Left ventricle myocardium superior (tissue), 1 donor: ENCODE data around the gene PLXNA2. TPM values are rescaled to one million over a fixed set of nuclear protein-coding genes. Genes with fewer than 3 reads are reported as not detected.

Experiments
- ATAC-seq: fragments of 200-7000 bp; cut with Tn5 transposase; one replicate; pipeline ENCODE4 v1.9.1; 2020; ENCODE audit warnings: mild to moderate bottlenecking, moderate library complexity
- DNase-seq: peaks from one replicate; pipeline ENCODE4 v3.0.0-alpha.2; 2020
- intact Hi-C: fragments of 100-400 bp; cut with micrococcal nuclease; formaldehyde crosslinking; loops from one replicate; pipeline ENCODE4 v1.11.0; 2022
- long read RNA-seq: library from polyadenylated mRNA; unstranded; transcript quantifications from one replicate; pipeline ENCODE4 v2.0.0, GENCODE V29; 2021
- total RNA-seq: library from RNA; stranded (reverse); fragmentation: NEBNext Ultra II Directional; extraction: Animal tissue kit (Norgen Biotek cat#: 25700); gene quantifications from one replicate; pipeline ENCODE4 v1.2.1, GENCODE V29; 2021
- donor health status: DM: no; HTN: yes; CAD: no; lungs with severe emphysema.

PLXNA2 gene
- total RNA-seq: 12.1 TPM
- long read RNA-seq, partial matches to known transcripts: 6 of 8 reads
- long read RNA-seq, other reads (novel, unspliced or antisense): 1 of 8 reads

- DNase-seq: peak; percentile 90
- peak; percentile 87 for ATAC-seq
- intact Hi-C loops: loop anchor here (10.0 kb wide), 2 partner anchors 109 to 219 kb away; no protein-coding TSS in a partner anchor
Measured at GRCh38 chr1:208243967-208244916, at the start of gene PLXNA2. Gene PLXNA2, minus strand, starts transcription at chr1:208244384. Its CDS starts 26,462 bp downstream, at chr1:208217922.

DNA sequence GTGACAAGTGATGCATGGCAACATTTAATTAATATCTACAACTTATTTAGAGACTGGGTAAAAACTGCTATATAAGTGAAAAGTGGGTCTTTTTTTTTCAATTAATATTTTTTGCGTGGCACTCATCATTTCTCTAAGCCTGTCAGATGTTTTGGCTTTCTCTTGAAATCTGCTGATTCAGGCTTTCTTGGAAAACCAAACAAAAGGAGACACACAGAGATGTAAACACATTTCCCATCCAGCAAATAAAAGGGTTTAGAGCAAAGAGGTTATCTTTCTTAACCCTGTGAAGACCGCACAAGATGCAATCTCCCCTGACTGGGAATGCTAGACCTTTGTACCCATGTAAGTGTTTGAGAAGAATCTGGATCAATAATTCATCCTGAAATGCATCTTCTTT is 48.7 kb upstream of the PLXNA2 start:
- intact Hi-C loops: no loop called here
- ATAC-seq (no peak), DNase-seq (no peak)

GRCh38 chr1:208291923-208292711 is 47.9 kb upstream of the PLXNA2 start:
- intact Hi-C loops: no loop called here
- ATAC-seq (no peak), DNase-seq (no peak)

GRCh38 chr1:208291129-208291528 is 46.9 kb upstream of the PLXNA2 start:
- no peak for ATAC-seq

GRCh38 chr1:208289716-208290115 is 45.5 kb upstream of the PLXNA2 start:
- intact Hi-C loops: no loop called here

More at GRCh38 chr1:208291129-208291528, 46.9 kb upstream of the PLXNA2 start:
- intact Hi-C loops: no loop called here
- DNase-seq: no peak

DNA sequence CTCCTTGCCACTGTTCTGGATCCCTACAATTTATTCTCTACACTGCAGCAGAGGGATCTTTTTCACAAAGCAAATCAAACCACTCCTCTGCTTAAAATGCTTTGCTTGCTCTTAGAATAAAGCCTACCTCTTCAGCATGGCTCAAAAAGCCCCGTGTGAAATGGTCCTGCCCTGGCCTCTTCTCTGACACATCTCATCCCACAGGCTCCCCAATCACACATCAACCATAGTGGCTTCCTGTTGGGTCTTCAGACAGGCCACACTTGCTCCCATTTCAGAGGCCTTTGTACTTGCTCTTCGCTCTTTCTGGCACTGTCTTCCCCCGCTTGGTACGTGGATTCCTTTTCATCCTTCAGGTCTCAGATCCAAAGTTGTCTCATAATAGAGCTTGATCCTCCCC is 44.3 kb upstream of the PLXNA2 start:
- DNase-seq (no peak), ATAC-seq (no peak)
- intact Hi-C loops: no loop called here

More at GRCh38 chr1:208289716-208290115, 45.5 kb upstream of the PLXNA2 start:
- no peak for ATAC-seq
- DNase-seq: no peak

- intact Hi-C loops: no loop called here
- no peak for DNase-seq
- no peak for ATAC-seq
Measured at GRCh38 chr1:208280681-208281450, 36.7 kb upstream of the PLXNA2 start.

- intact Hi-C loops: no loop called here
- DNase-seq: no peak
- ATAC-seq: no peak
Measured at GRCh38 chr1:208279826-208280588, 35.8 kb upstream of the PLXNA2 start.

- ATAC-seq: no peak
- intact Hi-C loops: no loop called here
Measured at GRCh38 chr1:208278638-208279037, 34.5 kb upstream of the PLXNA2 start.

GRCh38 chr1:208276757-208277435 is 32.7 kb upstream of the PLXNA2 start:
- no peak for ATAC-seq
- intact Hi-C loops: no loop called here
- no peak for DNase-seq

More at GRCh38 chr1:208278638-208279037, 34.5 kb upstream of the PLXNA2 start:
- DNase-seq: no peak

DNA sequence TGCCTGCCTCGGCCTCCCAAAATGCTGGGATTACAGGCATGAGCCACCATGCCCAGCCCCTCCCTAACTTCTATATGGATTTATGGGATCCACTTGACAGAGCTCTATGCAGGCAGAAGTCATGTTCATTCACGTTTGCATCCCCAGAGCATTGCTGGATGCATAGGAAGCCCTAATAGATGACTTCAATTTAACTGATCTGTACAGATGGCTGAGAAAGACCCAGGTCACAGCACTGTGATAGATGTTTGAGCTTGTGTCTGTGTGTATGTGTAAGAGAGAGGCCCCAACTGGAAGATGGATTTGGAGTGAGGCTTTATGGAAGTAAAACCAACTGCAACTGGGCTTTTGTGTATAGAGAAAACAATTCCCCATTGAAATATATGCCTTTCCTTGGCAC is 30.9 kb upstream of the PLXNA2 start:
- intact Hi-C loops: no loop called here
- no peak for ATAC-seq
- no peak for DNase-seq

DNA sequence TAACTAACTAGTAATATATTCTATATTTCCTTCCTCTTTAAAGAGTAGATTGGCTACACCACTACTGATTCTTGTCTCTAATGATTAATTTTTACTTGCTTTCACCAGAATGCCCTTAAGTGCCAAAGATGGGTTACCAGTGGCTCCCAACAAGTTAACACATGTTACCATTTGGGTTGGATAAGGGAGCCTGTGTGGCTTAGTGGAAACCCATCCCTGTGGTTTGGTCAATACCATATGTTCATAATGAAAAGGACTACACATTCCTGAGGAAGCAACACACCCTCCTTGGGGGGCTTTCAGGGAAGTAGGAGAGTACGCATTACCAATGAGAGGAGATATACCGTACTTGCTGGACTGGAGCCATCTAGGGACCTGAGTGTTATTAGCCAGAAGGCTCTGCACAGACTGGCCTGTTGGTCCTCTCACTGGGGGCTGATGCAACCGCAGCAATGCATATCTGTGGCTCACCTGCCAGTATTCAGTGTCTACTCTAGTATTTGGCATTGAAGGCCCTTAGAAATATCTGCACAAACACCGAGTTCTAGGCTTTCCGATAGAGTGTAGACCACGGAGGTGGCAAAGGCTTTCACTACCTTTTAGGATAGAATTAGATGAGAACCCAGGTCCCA is 29.3 kb upstream of the PLXNA2 start:
- ATAC-seq (no peak), DNase-seq (no peak)
- intact Hi-C loops: no loop called here

GRCh38 chr1:208272713-208273112 is 28.5 kb upstream of the PLXNA2 start:
- intact Hi-C loops: no loop called here
- DNase-seq: no peak
- ATAC-seq: no peak

GRCh38 chr1:208272311-208272710 is 28.1 kb upstream of the PLXNA2 start:
- DNase-seq (no peak), ATAC-seq (no peak)
- intact Hi-C loops: no loop called here

- DNase-seq (no peak), ATAC-seq (no peak)
- intact Hi-C loops: no loop called here
Measured at GRCh38 chr1:208271236-208271635, 27.1 kb upstream of the PLXNA2 start.

GRCh38 chr1:208270651-208271141 is 26.5 kb upstream of the PLXNA2 start:
- intact Hi-C loops: no loop called here
- DNase-seq (no peak), ATAC-seq (no peak)

GRCh38 chr1:208269338-208269666 is 25.1 kb upstream of the PLXNA2 start:
- intact Hi-C loops: no loop called here
- ATAC-seq (peak; percentile 10), DNase-seq (no peak)
